HEK293 (cell line): Measurements from ENCODE around the gene HINT2.

Experiments used
- CTCF ChIA-PET: fragments of 350-600 bp; formaldehyde crosslinking; extraction: SDS; loops from one replicate; lab custom pipeline; 2021; ENCODE audit warnings: antibody characterized with exemption; lab: Yijun Ruan, JAX
- POLR2A ChIA-PET: fragments of 300-600 bp; formaldehyde crosslinking; extraction: SDS; loops from one replicate; lab custom pipeline; 2020; ENCODE audit warnings: antibody characterized with exemption, inconsistent platforms; lab: Yijun Ruan, JAX
- H3K27ac ChIP-seq: fragments of 200-500 bp; sonication (Bioruptor generic); 2 replicates; pipeline ENCODE4 v1.5.1; 2014; ENCODE audit warnings: low read depth, low read length, control low read depth, inconsistent platforms; ENCODE audit errors: extremely low read depth
- H3K36me3 ChIP-seq, 2 experiments: fragments of 200-500 bp in 1 of 2; sonication (Bioruptor generic) in 1 of 2; 1 replicate in 1 of 2; 2 replicates in 1 of 2; pipeline ENCODE4 v1.5.1; 2014 to 2017; ENCODE audit warnings: inconsistent platforms in 2 of 2, low read length in 2 of 2; ENCODE audit not compliant: control insufficient read depth in 2 of 2, insufficient read depth in 1 of 2
- H3K4me1 ChIP-seq: fragments of 200-500 bp; sonication (Bioruptor generic); 2 replicates; pipeline ENCODE4 v1.5.1; 2014; ENCODE audit warnings: mild to moderate bottlenecking, low read length, inconsistent platforms; ENCODE audit not compliant: control insufficient read depth, insufficient read depth
- H3K4me3 ChIP-seq: 2 replicates; pipeline ENCODE4 v1.5.1; 2011; ENCODE audit warnings: low read depth, mild to moderate bottlenecking, control low read depth, low read length, moderate library complexity
- H3K9me3 ChIP-seq: fragments of 200-500 bp; sonication (Bioruptor generic); 2 replicates; pipeline ENCODE4 v1.5.1; 2014; ENCODE audit warnings: low read depth, low read length, inconsistent platforms; ENCODE audit not compliant: control insufficient read depth, insufficient read depth
- BCL11B ChIP-seq: fragments of 450-650 bp; formaldehyde crosslinking; IDR thresholded peaks from 2 replicates; pipeline ENCODE4 v1.5.1; 2016; ENCODE audit warnings: low read depth, missing biosample characterization, missing genetic modification characterization
- GFI1B ChIP-seq: fragments of 450-650 bp; formaldehyde crosslinking; IDR thresholded peaks from 2 replicates; pipeline ENCODE4 v1.5.1; 2016; ENCODE audit warnings: missing biosample characterization, missing genetic modification characterization
- GLI2 ChIP-seq: fragments of 450-650 bp; formaldehyde crosslinking; IDR thresholded peaks from 2 replicates; pipeline ENCODE4; 2017; ENCODE audit warnings: missing biosample characterization, missing genetic modification characterization, low read depth, borderline replicate concordance
- GLIS1 ChIP-seq: fragments of 450-650 bp; formaldehyde crosslinking; IDR thresholded peaks from 2 replicates; pipeline ENCODE4 v1.5.1; 2016; ENCODE audit warnings: missing biosample characterization, missing genetic modification characterization
- HOXD13 ChIP-seq: sonication (generic); formaldehyde crosslinking; IDR thresholded peaks from 2 replicates; pipeline ENCODE4 v1.8.0; 2022; ENCODE audit warnings: missing genetic modification reagents, borderline replicate concordance
- MYNN ChIP-seq: fragments of 450-650 bp; formaldehyde crosslinking; IDR thresholded peaks from 2 replicates; pipeline ENCODE4 v1.5.1; 2016; ENCODE audit warnings: missing biosample characterization, missing genetic modification characterization, borderline replicate concordance
- RBAK ChIP-seq: fragments of 450-650 bp; formaldehyde crosslinking; IDR thresholded peaks from 2 replicates; pipeline ENCODE4 v1.5.1; 2016; ENCODE audit warnings: missing biosample characterization, missing genetic modification characterization
- TCF7L2 ChIP-seq: IDR thresholded peaks from 2 replicates; pipeline ENCODE4 v1.6.1; 2011; ENCODE audit warnings: low read depth, mild to moderate bottlenecking, inconsistent platforms, low read length, moderate library complexity, borderline replicate concordance
- ZIC2 ChIP-seq: fragments of 450-650 bp; formaldehyde crosslinking; IDR thresholded peaks from 2 replicates; pipeline ENCODE4 v1.5.1; 2016; ENCODE audit warnings: missing biosample characterization, missing genetic modification characterization
- ZNF121 ChIP-seq: fragments of 450-650 bp; formaldehyde crosslinking; IDR thresholded peaks from 2 replicates; pipeline ENCODE4 v1.5.1; 2016; ENCODE audit warnings: missing biosample characterization, missing genetic modification characterization
- ZNF211 ChIP-seq: fragments of 450-650 bp; formaldehyde crosslinking; IDR thresholded peaks from 2 replicates; pipeline ENCODE4 v1.5.1; 2016; ENCODE audit warnings: low read depth, missing biosample characterization, missing genetic modification characterization
- ZNF302 ChIP-seq: fragments of 450-650 bp; formaldehyde crosslinking; IDR thresholded peaks from 2 replicates; pipeline ENCODE4 v1.5.1; 2016; ENCODE audit warnings: missing biosample characterization, missing genetic modification characterization, low read depth
- ZNF426 ChIP-seq: fragments of 450-650 bp; formaldehyde crosslinking; IDR thresholded peaks from 2 replicates; pipeline ENCODE4 v1.5.1; 2017; ENCODE audit warnings: missing biosample characterization, missing genetic modification characterization, mild to moderate bottlenecking, inconsistent platforms, moderate library complexity
- ZNF473 ChIP-seq: fragments of 450-650 bp; formaldehyde crosslinking; IDR thresholded peaks from 2 replicates; pipeline ENCODE4 v1.5.1; 2017; ENCODE audit warnings: missing biosample characterization, missing genetic modification characterization
- ZNF571 ChIP-seq: fragments of 450-650 bp; formaldehyde crosslinking; IDR thresholded peaks from 2 replicates; pipeline ENCODE4 v1.5.0; 2017; ENCODE audit warnings: missing biosample characterization, missing genetic modification characterization
- ZNF585B ChIP-seq: fragments of 450-650 bp; formaldehyde crosslinking; IDR thresholded peaks from 2 replicates; pipeline ENCODE4 v1.5.1; 2016; ENCODE audit warnings: missing biosample characterization, missing genetic modification characterization
- ZNF707 ChIP-seq: fragments of 450-650 bp; formaldehyde crosslinking; IDR thresholded peaks from 2 replicates; pipeline ENCODE4 v1.5.1; 2016; ENCODE audit warnings: missing biosample characterization, missing genetic modification characterization
- TF ChIP-seq, protein P1 (sequence below): fragments of 450-650 bp; formaldehyde crosslinking; IDR thresholded peaks from 2 replicates; pipeline ENCODE4 v1.5.1; 2016; ENCODE audit warnings: missing biosample characterization, missing genetic modification characterization, low read depth
- TF ChIP-seq, protein P2 (sequence below): fragments of 450-650 bp; formaldehyde crosslinking; IDR thresholded peaks from 2 replicates; pipeline ENCODE4 v1.5.1; 2016; ENCODE audit warnings: missing biosample characterization, missing genetic modification characterization

HINT2 gene

DNA sequence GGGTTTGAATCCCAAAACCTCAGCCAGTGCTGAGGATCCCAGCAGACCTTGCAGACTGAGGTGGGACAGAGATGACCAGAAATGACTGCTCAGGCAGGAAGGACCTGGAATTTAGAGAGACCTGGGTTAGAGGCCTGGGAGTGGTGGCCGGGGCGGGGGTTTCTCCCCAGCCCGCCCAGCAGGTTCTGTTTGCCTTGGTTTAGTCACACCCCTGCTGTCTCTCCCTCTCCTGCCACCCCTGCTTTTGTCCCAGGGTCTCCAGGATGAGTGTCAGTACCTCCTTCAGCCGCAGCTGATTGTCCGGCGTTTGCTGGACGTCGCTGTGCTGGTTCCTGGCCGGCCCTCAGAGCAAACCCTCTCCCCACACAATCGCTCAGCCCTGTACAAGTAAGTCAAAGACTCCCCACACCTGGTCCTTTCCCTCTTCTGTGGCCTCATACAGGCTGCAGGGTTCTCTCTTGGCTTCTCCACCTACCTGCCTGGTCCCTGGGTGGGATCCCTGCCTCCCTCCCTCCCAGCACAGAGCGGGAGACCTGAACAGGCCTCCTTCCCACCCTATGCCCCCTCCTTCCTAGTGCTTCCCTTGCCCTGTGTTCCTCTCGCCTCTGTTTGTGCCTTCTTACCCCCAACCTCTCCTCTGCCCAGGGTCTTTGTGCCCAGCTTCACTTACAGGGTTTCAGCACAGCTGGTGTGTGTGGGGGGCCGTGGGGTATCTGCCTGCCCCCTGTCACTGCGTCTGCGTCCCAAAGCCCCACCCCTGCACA is 26.2 kb upstream of the HINT2 start:
- TF ChIP-seq GLI2 (tag by site-specific recombination) (no peak), ZNF426 (no peak), ZNF571 (tag by site-specific recombination) (no peak), ZNF585B (tag by site-specific recombination) (no peak), GFI1B (tag by site-specific recombination) (no peak), GLIS1 (tag by site-specific recombination) (no peak), RBAK (no peak), ZNF473 (tag by site-specific recombination) (no peak), MYNN (tag by site-specific recombination) (no peak)
- TF ChIP-seq, protein P1, sequence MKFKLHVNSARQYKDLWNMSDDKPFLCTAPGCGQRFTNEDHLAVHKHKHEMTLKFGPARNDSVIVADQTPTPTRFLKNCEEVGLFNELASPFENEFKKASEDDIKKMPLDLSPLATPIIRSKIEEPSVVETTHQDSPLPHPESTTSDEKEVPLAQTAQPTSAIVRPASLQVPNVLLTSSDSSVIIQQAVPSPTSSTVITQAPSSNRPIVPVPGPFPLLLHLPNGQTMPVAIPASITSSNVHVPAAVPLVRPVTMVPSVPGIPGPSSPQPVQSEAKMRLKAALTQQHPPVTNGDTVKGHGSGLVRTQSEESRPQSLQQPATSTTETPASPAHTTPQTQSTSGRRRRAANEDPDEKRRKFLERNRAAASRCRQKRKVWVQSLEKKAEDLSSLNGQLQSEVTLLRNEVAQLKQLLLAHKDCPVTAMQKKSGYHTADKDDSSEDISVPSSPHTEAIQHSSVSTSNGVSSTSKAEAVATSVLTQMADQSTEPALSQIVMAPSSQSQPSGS (tag by site-specific recombination): no peak
- Histone ChIP-seq H3K4me1 (no peaks in the 10 kb centered on the region), H3K4me3 (no peak overlapping the region), H3K9me3 (no peaks in the 10 kb centered on the region), H3K27ac (no peak overlapping the region), H3K36me3 (peaks cover 0 to 11% of the 10 kb centered on the region in 2 experiments; a peak in 1 of 3 replicates)
- CTCF ChIA-PET: interaction anchor here (0.6 to 2.2 kb wide), 5 partner anchors 15 to 105 kb away, joined by 4 to 11 read pairs (median 5); no protein-coding TSS in a partner anchor
- POLR2A ChIA-PET: no interaction called here

DNA sequence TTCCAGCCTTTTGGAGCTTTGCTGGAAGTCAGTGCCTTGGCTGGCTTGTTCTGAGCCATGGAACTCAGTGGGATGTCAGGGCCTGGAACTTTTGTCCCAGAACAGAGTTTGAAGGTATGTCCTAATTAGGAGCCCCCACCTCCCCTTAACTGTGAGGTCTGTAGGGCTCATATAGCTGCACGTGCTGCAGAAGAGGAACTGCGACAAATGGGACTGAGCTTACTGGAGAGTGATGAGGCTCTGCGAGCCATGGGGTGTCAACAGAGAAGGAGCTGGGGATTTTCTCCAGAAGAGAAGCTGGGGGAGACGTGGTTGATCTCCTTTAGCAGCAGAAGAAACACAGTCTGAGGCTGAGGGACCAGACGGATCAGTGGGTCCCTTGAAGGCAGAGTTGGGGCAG is 25.1 kb upstream of the HINT2 start:
- no peak overlapping the region for H3K4me3 ChIP-seq
- TF ChIP-seq ZNF707 (tag by site-specific recombination): no peak
- TF ChIP-seq BCL11B (tag by site-specific recombination): no peak
- no peak for TF ChIP-seq HOXD13 (CRISPR knock-in tag)
- no peak for TF ChIP-seq ZNF302 (tag by site-specific recombination)
- TF ChIP-seq ZNF571 (tag by site-specific recombination): no peak
- TF ChIP-seq ZNF211 (tag by site-specific recombination): no peak
- no peak for TF ChIP-seq ZNF121 (tag by site-specific recombination)
- no peak for TF ChIP-seq TCF7L2
- TF ChIP-seq ZIC2 (tag by site-specific recombination): no peak
- TF ChIP-seq, protein P2, sequence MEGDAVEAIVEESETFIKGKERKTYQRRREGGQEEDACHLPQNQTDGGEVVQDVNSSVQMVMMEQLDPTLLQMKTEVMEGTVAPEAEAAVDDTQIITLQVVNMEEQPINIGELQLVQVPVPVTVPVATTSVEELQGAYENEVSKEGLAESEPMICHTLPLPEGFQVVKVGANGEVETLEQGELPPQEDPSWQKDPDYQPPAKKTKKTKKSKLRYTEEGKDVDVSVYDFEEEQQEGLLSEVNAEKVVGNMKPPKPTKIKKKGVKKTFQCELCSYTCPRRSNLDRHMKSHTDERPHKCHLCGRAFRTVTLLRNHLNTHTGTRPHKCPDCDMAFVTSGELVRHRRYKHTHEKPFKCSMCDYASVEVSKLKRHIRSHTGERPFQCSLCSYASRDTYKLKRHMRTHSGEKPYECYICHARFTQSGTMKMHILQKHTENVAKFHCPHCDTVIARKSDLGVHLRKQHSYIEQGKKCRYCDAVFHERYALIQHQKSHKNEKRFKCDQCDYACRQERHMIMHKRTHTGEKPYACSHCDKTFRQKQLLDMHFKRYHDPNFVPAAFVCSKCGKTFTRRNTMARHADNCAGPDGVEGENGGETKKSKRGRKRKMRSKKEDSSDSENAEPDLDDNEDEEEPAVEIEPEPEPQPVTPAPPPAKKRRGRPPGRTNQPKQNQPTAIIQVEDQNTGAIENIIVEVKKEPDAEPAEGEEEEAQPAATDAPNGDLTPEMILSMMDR (tag by site-specific recombination): no peak
- H3K36me3 ChIP-seq: peaks cover 0 to 19% of the 10 kb centered on the region in 2 experiments; a peak in 1 of 3 replicates
- ChIA-PET POLR2A (no interaction called here), CTCF (interaction anchor here (0.7 to 2.2 kb wide), 5 partner anchors 11 to 106 kb away, joined by 3 to 11 read pairs (median 4); no protein-coding TSS in a partner anchor)
- no peak overlapping the region for H3K27ac ChIP-seq
- no peaks in the 10 kb centered on the region for H3K9me3 ChIP-seq
- no peaks in the 10 kb centered on the region for H3K4me1 ChIP-seq
